HepG2 (cell line): ENCODE measurements around the gene MMP28. TPM values are rescaled to one million over a fixed set of nuclear protein-coding genes. Genes with fewer than 3 reads are reported as not detected.
A peak's percentile ranks its signal among the peaks of the same experiment; 100 is the strongest.

Experiments used
- ATAC-seq: fragments of 200-7000 bp; cut with Tn5 transposase; 3 replicates; pipeline ENCODE4 v1.9.1; 2020; ENCODE audit warnings: mild to moderate bottlenecking, moderate library complexity
- BruUV-seq: library from RNA; stranded (reverse); fragments of 400-500 nt; replicated peaks from 2 replicates; lab custom pipeline; 2021; lab: Mats Ljungman, UMichigan
- CTCF ChIA-PET: fragments of 300-600 bp; formaldehyde crosslinking; extraction: SDS; loops from one replicate; lab custom pipeline; 2021; ENCODE audit warnings: low total read pairs, inconsistent platforms, low intra/inter-chr PET ratio; lab: Yijun Ruan, JAX
- POLR2A ChIA-PET: fragments of 350-600 bp; sonication (Branson Sonifier 250); formaldehyde crosslinking; loops from one replicate; lab custom pipeline; 2020; ENCODE audit warnings: antibody characterized with exemption, inconsistent platforms; lab: Yijun Ruan, JAX
- DNase-seq: peaks from one replicate; pipeline ENCODE4 v3.0.0-alpha.2; 2015; ENCODE audit warnings: low spot score
- FAIRE-seq: peaks from 3 replicates; lab custom pipeline; 2011; peaks lifted over from hg19 to GRCh38; lab: Jason Lieb, UNC
- H2AFZ ChIP-seq: one replicate; pipeline ENCODE4 v1.6.1; 2011; ENCODE audit warnings: low read length, inconsistent platforms
- H3K27ac ChIP-seq: fragments of 300-600 bp; 3 replicates; pipeline ENCODE4 v1.8.0; 2011; ENCODE audit warnings: mixed run types, mild to moderate bottlenecking, mixed read lengths, low read length, inconsistent platforms; ENCODE audit not compliant: insufficient read depth; ENCODE audit errors: extremely low read length
- H3K27me3 ChIP-seq, 2 experiments: fragments of 200-600 bp in 1 of 2; 2 replicates in 1 of 2; 3 replicates in 1 of 2; pipeline versions ENCODE4 v1.6.0 to v1.8.0; 2011; ENCODE audit warnings: low read length in 2 of 2, mild to moderate bottlenecking in 2 of 2, moderate library complexity in 2 of 2, inconsistent platforms in 1 of 2; ENCODE audit not compliant: insufficient read depth in 2 of 2, control insufficient read depth in 1 of 2
- H3K36me3 ChIP-seq, 2 experiments: fragments of 200-600 bp in 1 of 2; replicated peaks in 1 of 2; 2 replicates in 1 of 2; 3 replicates in 1 of 2; pipeline versions ENCODE4 v1.5.1 to v1.8.0; 2011; ENCODE audit warnings: low read length in 2 of 2, inconsistent platforms in 1 of 2; ENCODE audit not compliant: insufficient read depth in 2 of 2, control insufficient read depth in 1 of 2
- H3K4me1 ChIP-seq: 2 replicates; pipeline ENCODE4 v1.5.1; 2012; ENCODE audit warnings: low read length, inconsistent platforms; ENCODE audit not compliant: insufficient read depth
- H3K4me2 ChIP-seq: 2 replicates; pipeline ENCODE4 v1.6.0; 2011; ENCODE audit warnings: low read depth, low read length, inconsistent platforms
- H3K4me3 ChIP-seq, 3 experiments: fragments of 200-600 bp in 1 of 3; sonication (generic), shearing (Covaris generic) in 1 of 3; replicated peaks in 1 of 3; 2 replicates each; pipeline ENCODE4 v1.5.1; 2011 to 2016; ENCODE audit warnings: low read length in 3 of 3, inconsistent platforms in 2 of 3, low read depth in 2 of 3, mild to moderate bottlenecking in 2 of 3, control low read depth in 1 of 3, mixed read lengths in 1 of 3; ENCODE audit not compliant: insufficient read depth in 1 of 3
- H3K79me2 ChIP-seq: one replicate; pipeline ENCODE4 v1.6.1; 2011; ENCODE audit warnings: low read length, inconsistent platforms; ENCODE audit not compliant: insufficient read depth
- H3K9ac ChIP-seq: 2 replicates; pipeline ENCODE4 v1.6.0; 2011; ENCODE audit warnings: mild to moderate bottlenecking, low read depth, low read length, inconsistent platforms; ENCODE audit not compliant: insufficient read depth
- H3K9me3 ChIP-seq: 2 replicates; pipeline ENCODE4 v1.5.1; 2012; ENCODE audit warnings: mild to moderate bottlenecking, low read length
- H4K20me1 ChIP-seq: 2 replicates; pipeline ENCODE4 v1.6.0; 2011; ENCODE audit warnings: inconsistent platforms, mild to moderate bottlenecking, low read length, moderate library complexity; ENCODE audit not compliant: insufficient read depth
- AGO2 ChIP-seq: fragments of 200-400 bp; formaldehyde crosslinking; optimal IDR thresholded peaks from 2 replicates; pipeline ENCODE3; 2017; ENCODE audit warnings: mild to moderate bottlenecking, low read depth, low read length, moderate library complexity
- KLF6 ChIP-seq: IDR thresholded peaks from 2 replicates; pipeline ENCODE4 v1.8.0; 2016; ENCODE audit warnings: missing biosample characterization, missing genetic modification reagents
- MTA3 ChIP-seq: sonication (generic); formaldehyde crosslinking; IDR thresholded peaks from 2 replicates; pipeline ENCODE4 v1.4.0; 2020; ENCODE audit warnings: missing genetic modification reagents
- ZNF136 ChIP-seq: sonication (generic); formaldehyde crosslinking; IDR thresholded peaks from 2 replicates; pipeline ENCODE4 v1.8.1; 2022; ENCODE audit warnings: low read depth, mild to moderate bottlenecking, moderate library complexity, missing genetic modification reagents
- ZNF263 ChIP-seq: sonication (generic); formaldehyde crosslinking; IDR thresholded peaks from 2 replicates; pipeline ENCODE4 v1.4.0; 2020; ENCODE audit warnings: missing genetic modification reagents
- ZNF670 ChIP-seq: sonication (generic); formaldehyde crosslinking; IDR thresholded peaks from 2 replicates; pipeline ENCODE4 v1.8.0; 2022; ENCODE audit warnings: mild to moderate bottlenecking, missing genetic modification reagents, borderline replicate concordance
- ZNF775 ChIP-seq: sonication (generic); formaldehyde crosslinking; IDR thresholded peaks from 2 replicates; pipeline ENCODE4 v1.4.0; 2020; ENCODE audit warnings: missing genetic modification reagents, mild to moderate bottlenecking, moderate library complexity, borderline replicate concordance
- WGBS: methylation state at CpG from one replicate; pipeline ENCODE4 v1.1.6; 2017; ENCODE audit warnings: low lambda C conversion rate; 5-methylcytosine and 5-hydroxymethylcytosine counted together
- in situ Hi-C: cut with HindIII; loops from 2 replicates; pipeline ENCODE4 v1.10.0; 2017; ENCODE audit warnings: low pct_unique_long_range_greater_than_20kb; ENCODE audit not compliant: extremely low pct_ligation_motif_present
- intact Hi-C: fragments of 100-400 bp; cut with micrococcal nuclease; formaldehyde crosslinking; loops from one replicate; pipeline ENCODE4 v1.10.0; 2022; ENCODE audit not compliant: unreplicated experiment
- polyA plus RNA-seq, 8 experiments: library from polyadenylated mRNA; depleted of rRNA in 3 of 8; stranded (reverse) in 7 of 8; unstranded in 1 of 8; fragments of >200 nt; fragmentation: Illumina TruSeq in 4 of 8; extraction: Trizol in 4 of 8; gene quantifications; 2 replicates each; pipeline versions ENCODE4 v1.2.1 to v1.2.3, GENCODE V29; 2011 to 2016; ENCODE audit warnings: low read depth in 4 of 8, missing spikeins in 1 of 8, mixed read lengths in 1 of 8; ENCODE audit not compliant: insufficient read depth in 1 of 8
- total RNA-seq, 5 experiments: library from RNA; depleted of rRNA; stranded (reverse); fragments of >200 nt; fragmentation: Illumina TruSeq; extraction: Trizol; gene quantifications; 2 replicates each; pipeline ENCODE4 v1.2.3, GENCODE V29; 2016; ENCODE audit warnings: low read depth in 1 of 5
- TF ChIP-seq, protein P1 (sequence below): sonication (generic); formaldehyde crosslinking; conservative IDR thresholded peaks from 2 replicates; pipeline ENCODE4 v1.4.0; 2020; ENCODE audit warnings: mild to moderate bottlenecking, missing genetic modification reagents, moderate library complexity

Gene MMP28
- total and polyA plus RNA-seq, 2 of the 13 experiments (the other 11 are each of a cell fraction or from before 2014, with no cell fraction given): not detected

DNA sequence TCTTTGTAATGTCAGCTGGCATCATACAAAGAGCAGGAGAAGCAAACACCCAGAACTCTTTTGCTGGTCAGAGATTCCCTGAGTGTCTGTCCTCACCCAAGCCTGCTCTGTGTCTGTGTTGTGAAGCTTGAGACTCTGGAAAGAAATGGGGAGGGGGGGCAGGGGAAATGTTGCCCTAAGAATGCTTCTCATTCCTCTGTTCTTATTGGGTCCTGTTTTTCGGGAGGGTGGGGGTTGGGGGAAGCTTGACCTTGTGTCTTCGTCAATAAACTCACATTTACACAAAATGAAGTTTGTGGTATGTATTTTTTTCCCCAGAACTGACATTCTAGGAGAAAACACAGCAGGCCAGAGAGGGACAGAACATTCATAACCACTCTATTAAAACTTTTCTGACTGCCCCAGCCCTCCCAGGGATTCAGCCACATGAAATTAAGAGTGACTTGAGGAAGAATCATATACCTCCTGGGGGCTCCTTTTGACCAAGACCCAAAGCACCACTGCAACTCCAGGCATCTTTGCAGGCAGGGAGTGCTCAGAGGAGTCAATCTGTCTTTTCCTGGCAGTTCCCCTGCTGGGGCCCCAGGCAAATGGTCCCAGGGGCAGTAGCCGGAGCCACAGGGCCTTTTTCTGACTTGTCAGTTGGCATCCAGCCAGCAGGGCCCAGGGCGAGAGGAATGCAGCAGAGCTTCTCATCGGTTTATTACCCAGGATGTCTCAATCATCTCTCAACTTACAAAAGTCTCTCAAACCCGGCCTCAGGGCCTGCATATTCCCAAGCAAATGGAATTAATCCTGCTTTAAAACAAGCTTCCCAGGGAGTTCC, 69.1 kb downstream of the MMP28 start:
- CTCF ChIA-PET: no interaction called here
- no TSS peak for BruUV-seq
- WGBS: 50% methylated on average over 5 of the region's 6 CpGs

More for the DNA sequence above, 69.1 kb downstream of the MMP28 start:
- ATAC-seq (peak; percentile 25; the same call in 1 of the 3 replicates), FAIRE-seq (no peak), DNase-seq (peak; percentile 66)
- POLR2A ChIA-PET: interaction anchor here (1.1 kb wide), 1 partner anchor 13 kb away, joined by 5 read pairs; no protein-coding TSS in a partner anchor
- Histone ChIP-seq H3K4me1 (peaks cover 29% of the 10 kb centered on the region), H3K4me3 (no peak overlapping the region), H3K27me3 (no peaks in the 10 kb centered on the region), H3K9me3 (no peaks in the 10 kb centered on the region), H2AFZ (no peak overlapping the region), H3K9ac (no peak overlapping the region), H3K4me2 (no peak overlapping the region), H3K27ac (no peak overlapping the region), H3K79me2 (no peaks in the 10 kb centered on the region), H3K36me3 (peaks cover 10 to 38% of the 10 kb centered on the region in 2 experiments; a peak in 4 of 5 replicates), H4K20me1 (no peaks in the 10 kb centered on the region)
- intact Hi-C loops: no loop called here
- in situ Hi-C loops: loop anchor here (25.0 kb wide), 1 partner anchor 414 kb away; no protein-coding TSS in a partner anchor
- TF ChIP-seq, protein P1, sequence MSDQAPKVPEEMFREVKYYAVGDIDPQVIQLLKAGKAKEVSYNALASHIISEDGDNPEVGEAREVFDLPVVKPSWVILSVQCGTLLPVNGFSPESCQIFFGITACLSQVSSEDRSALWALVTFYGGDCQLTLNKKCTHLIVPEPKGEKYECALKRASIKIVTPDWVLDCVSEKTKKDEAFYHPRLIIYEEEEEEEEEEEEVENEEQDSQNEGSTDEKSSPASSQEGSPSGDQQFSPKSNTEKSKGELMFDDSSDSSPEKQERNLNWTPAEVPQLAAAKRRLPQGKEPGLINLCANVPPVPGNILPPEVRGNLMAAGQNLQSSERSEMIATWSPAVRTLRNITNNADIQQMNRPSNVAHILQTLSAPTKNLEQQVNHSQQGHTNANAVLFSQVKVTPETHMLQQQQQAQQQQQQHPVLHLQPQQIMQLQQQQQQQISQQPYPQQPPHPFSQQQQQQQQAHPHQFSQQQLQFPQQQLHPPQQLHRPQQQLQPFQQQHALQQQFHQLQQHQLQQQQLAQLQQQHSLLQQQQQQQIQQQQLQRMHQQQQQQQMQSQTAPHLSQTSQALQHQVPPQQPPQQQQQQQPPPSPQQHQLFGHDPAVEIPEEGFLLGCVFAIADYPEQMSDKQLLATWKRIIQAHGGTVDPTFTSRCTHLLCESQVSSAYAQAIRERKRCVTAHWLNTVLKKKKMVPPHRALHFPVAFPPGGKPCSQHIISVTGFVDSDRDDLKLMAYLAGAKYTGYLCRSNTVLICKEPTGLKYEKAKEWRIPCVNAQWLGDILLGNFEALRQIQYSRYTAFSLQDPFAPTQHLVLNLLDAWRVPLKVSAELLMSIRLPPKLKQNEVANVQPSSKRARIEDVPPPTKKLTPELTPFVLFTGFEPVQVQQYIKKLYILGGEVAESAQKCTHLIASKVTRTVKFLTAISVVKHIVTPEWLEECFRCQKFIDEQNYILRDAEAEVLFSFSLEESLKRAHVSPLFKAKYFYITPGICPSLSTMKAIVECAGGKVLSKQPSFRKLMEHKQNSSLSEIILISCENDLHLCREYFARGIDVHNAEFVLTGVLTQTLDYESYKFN (CRISPR knock-in tag): 0 out of 2 replicates have a peak, but pooled peaks have one; percentile 19
- TF ChIP-seq AGO2 (no peak), MTA3 (CRISPR knock-in tag) (no peak), ZNF136 (CRISPR knock-in tag) (no peak), ZNF670 (CRISPR knock-in tag) (no peak), KLF6 (CRISPR knock-in tag) (no peak), ZNF775 (no peak), ZNF263 (CRISPR knock-in tag) (peak; percentile 58; the same call in 1 of the 2 replicates)
